ENCODE results near the gene PTPRT. TPM values are rescaled to one million over a fixed set of nuclear protein-coding genes. Genes with fewer than 3 reads are reported as not detected.

The PTPRT gene
- polyA plus RNA-seq, 3 donors: not detected

- no peaks in the 10 kb centered on the region for H3K4me1 ChIP-seq (ENCODE audit: control insufficient read depth in 1 of 2, insufficient read depth in 2 of 2, low read length in 2 of 2)
- intact Hi-C loops (cut with micrococcal nuclease): no loop called here
- no peaks in the 10 kb centered on the region for H3K27me3 ChIP-seq (ENCODE audit: control insufficient read depth in 2 of 2, insufficient read depth in 2 of 2, low read length in 2 of 2)
- no peak for TF ChIP-seq CTCF (IDR thresholded peaks at IDR 0.05)
- no peaks in the 10 kb centered on the region for H4K20me1 ChIP-seq (ENCODE audit: insufficient read depth, low read length)
- Mint-ChIP-seq H3K4me1 (no peaks in the 10 kb centered on the region), H3K4me3 (no peak overlapping the region), H3K36me3 (no peaks in the 10 kb centered on the region), H3K27ac (no peak overlapping the region), H3K9me3 (peaks cover 0 to 4% (median 0%) of the 10 kb centered on the region in 7 donors), H3K27me3 (ENCODE audit: low read depth in 3 of 3) (no peaks in the 10 kb centered on the region)
- H3K36me3 ChIP-seq (replicated peaks in 1 of 2; ENCODE audit: control insufficient read depth in 1 of 2, insufficient read depth in 2 of 2, low read length in 2 of 2): no peaks in the 10 kb centered on the region
- DNase-seq: no peak
- H2AFZ ChIP-seq (ENCODE audit: insufficient read depth, low read depth, low read length, poor library complexity, severe bottlenecking): no peak overlapping the region
- H3K9me3 ChIP-seq (replicated peaks in 1 of 2; ENCODE audit: control insufficient read depth in 1 of 2, insufficient read depth in 1 of 2, low read length in 2 of 2): no peaks in the 10 kb centered on the region
- H3K9ac ChIP-seq (ENCODE audit: insufficient read depth, low read length, poor library complexity, severe bottlenecking): no peak overlapping the region
- no peak overlapping the region for H3K4me3 ChIP-seq (replicated peaks in 1 of 3; ENCODE audit: low read depth in 2 of 3, low read length in 3 of 3)
- no peak overlapping the region for H3K27ac ChIP-seq (ENCODE audit: low read depth in 1 of 2, low read length in 2 of 2)
- H3K4me2 ChIP-seq (replicated peaks; ENCODE audit: extremely low read depth, low read length, poor library complexity, severe bottlenecking): no peak overlapping the region
- WGBS (ENCODE audit: insufficient coverage): 95% methylated on average over 5 of the region's 5 CpGs
- H3K79me2 ChIP-seq (ENCODE audit: insufficient read depth, low read length): no peaks in the 10 kb centered on the region
Observed at GRCh38 chr20:42051921-42052320, 1137.8 kb downstream of the PTPRT start.

GRCh38 chr20:42046371-42047085, 1143.2 kb downstream of the PTPRT start:
- DNase-seq: no peak
- Histone ChIP-seq H2AFZ (ENCODE audit: insufficient read depth, low read depth, low read length, poor library complexity, severe bottlenecking) (no peak overlapping the region), H4K20me1 (ENCODE audit: insufficient read depth, low read length) (no peaks in the 10 kb centered on the region), H3K27me3 (ENCODE audit: control insufficient read depth in 2 of 2, insufficient read depth in 2 of 2, low read length in 2 of 2) (no peaks in the 10 kb centered on the region), H3K27ac (ENCODE audit: low read depth in 1 of 2, low read length in 2 of 2) (no peak overlapping the region), H3K4me2 (replicated peaks; ENCODE audit: extremely low read depth, low read length, poor library complexity, severe bottlenecking) (no peak overlapping the region), H3K9me3 (replicated peaks in 1 of 2; ENCODE audit: control insufficient read depth in 1 of 2, insufficient read depth in 1 of 2, low read length in 2 of 2) (no peaks in the 10 kb centered on the region), H3K4me3 (replicated peaks in 1 of 3; ENCODE audit: low read depth in 2 of 3, low read length in 3 of 3) (no peak overlapping the region), H3K9ac (ENCODE audit: insufficient read depth, low read length, poor library complexity, severe bottlenecking) (no peak overlapping the region), H3K79me2 (ENCODE audit: insufficient read depth, low read length) (no peaks in the 10 kb centered on the region), H3K4me1 (ENCODE audit: control insufficient read depth in 1 of 2, insufficient read depth in 2 of 2, low read length in 2 of 2) (no peaks in the 10 kb centered on the region), H3K36me3 (replicated peaks in 1 of 2; ENCODE audit: control insufficient read depth in 1 of 2, insufficient read depth in 2 of 2, low read length in 2 of 2) (no peaks in the 10 kb centered on the region)
- H3K4me3 Mint-ChIP-seq: no peak overlapping the region
- intact Hi-C loops (cut with micrococcal nuclease): no loop called here
- no peak for TF ChIP-seq CTCF (IDR thresholded peaks at IDR 0.05)
- H3K9me3 Mint-ChIP-seq: peaks cover 0 to 2% (median 1%) of the 10 kb centered on the region in 7 donors
- no peaks in the 10 kb centered on the region for H3K36me3 Mint-ChIP-seq
- peaks cover 0 to 4% (median 0%) of the 10 kb centered on the region in 3 donors for H3K27me3 Mint-ChIP-seq (ENCODE audit: low read depth in 3 of 3)
- 71% methylated on average over 4 of the region's 7 CpGs for WGBS (ENCODE audit: insufficient coverage)
- peak overlapping the region in 1 of 7 donors; percentile 6 for H3K27ac Mint-ChIP-seq
- no peaks in the 10 kb centered on the region for H3K4me1 Mint-ChIP-seq

Measured in CD14-positive monocyte (primary cell).